GM19099 (cell line): ENCODE measurements around the gene EHMT2.

Experiments used
- POLR2A ChIP-seq: IDR thresholded peaks from 3 replicates; pipeline ENCODE4 v1.6.1; 2011; ENCODE audit warnings: low read depth; ENCODE audit not compliant: insufficient read length; ENCODE audit errors: extremely low read depth

Gene EHMT2

DNA sequence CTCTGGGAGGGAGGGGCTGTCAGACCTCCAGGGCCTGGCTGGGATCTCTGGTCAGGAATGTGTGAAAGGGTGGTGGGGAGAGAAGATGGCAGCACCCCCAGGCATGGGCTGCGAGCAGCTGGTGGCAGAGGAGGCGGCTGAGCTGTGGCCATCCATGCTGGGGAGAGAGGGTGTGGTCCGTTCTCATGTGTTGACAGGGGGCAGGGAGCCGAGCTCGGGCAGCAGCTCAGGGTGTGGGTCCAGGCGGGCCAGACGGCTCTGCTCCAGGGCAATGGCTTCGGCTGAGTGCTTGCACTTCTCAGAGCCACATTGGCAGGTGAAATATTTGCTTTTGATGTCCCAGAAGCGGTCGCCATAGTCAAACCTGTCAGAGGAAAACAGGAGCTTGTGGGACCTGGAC, 17.6 kb downstream of the EHMT2 start:
- TF ChIP-seq POLR2A = no peak

DNA sequence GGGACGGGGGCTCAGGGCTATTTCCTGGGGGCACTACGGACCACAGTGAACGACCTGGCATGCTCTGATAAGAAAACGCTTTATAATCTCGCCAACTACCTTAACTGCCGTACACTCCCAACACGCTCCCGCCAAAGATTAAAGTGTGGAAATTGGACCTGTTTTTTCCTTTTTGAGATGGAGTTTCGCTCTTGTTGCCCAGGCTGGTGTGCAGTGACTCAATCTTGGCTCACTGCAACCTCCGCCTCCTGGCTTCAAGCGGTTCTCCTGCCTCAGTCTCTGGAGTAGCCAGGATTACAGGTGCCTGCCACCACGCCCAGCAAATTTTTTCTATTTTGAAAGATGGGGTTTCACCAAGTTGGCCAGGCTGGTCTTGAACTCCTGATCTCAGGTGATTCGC, 18.4 kb downstream of the EHMT2 start:
- TF ChIP-seq POLR2A = no peak

DNA sequence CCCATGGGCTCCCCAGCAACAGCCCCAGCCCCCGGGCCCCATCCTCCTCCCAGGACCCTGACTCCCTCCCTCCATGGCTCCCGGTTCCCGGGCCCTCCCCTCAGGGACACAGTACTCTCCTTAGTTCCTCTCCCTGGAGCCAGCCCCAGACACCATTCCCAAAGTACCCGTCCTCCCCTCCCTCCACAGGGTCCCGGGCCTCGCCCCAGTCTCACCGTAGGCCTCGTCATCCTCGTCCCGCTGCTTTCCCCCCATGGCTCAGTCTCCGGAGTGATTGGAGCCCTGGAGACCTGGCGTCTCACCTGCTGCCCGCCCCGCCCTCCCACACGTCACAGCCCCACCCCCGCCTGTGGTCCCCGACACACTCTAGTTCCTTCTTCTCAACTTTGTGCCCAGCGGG, 18.8 kb downstream of the EHMT2 start, which contains the start of gene SLC44A4:
TSS of gene SLC44A4 (minus strand) at position 272 of the 400 bp plus-strand sequence. CDS start at position 255, 17 bp downstream.
- TF ChIP-seq POLR2A = no peak

DNA sequence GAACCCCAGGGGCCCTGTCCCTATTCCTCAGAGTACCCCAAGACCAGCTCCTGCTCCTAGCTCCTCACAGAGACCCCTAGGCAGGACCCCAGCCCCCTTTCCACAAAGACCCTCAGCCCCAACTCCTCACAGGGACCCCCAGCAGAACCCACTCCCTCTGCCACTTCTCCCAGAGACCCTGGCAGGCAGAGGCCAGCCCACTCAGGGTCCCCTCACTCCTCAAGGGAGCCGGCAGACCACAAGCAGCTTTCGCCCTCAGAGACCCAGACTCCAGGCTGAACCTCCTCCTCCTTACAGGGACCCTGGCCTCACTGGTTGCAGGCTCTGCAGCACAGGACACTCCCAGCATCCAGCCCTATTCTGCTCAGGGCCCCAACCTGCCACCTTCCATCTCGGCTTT, 19.3 kb downstream of the EHMT2 start:
- TF ChIP-seq POLR2A = no peak

DNA sequence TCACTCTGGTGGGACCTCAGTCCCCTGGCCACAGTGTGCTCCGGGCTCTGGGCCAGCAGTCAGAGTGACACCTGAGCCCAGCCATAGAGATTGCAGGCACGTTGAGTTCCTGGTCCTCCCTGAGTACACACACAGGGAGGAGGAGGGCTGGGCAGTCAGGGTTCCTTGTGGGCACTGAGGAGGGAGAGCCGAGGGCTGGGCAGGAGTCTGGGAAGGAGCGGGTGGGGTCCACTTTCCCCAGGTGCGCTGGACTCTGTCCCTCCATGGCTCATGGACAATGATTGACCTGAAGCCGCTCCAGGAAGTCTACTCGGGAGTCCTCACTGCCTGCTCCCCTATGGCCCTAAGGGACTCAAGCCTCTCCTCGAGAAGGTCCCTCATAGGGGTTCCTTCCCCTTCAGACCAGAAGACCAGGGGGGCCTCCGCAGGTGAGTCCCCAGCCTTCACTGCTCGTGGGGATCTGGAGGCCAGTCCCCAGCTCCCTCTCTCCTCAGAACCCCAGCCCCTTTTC, 19.8 kb downstream of the EHMT2 start:
- no peak for TF ChIP-seq POLR2A

DNA sequence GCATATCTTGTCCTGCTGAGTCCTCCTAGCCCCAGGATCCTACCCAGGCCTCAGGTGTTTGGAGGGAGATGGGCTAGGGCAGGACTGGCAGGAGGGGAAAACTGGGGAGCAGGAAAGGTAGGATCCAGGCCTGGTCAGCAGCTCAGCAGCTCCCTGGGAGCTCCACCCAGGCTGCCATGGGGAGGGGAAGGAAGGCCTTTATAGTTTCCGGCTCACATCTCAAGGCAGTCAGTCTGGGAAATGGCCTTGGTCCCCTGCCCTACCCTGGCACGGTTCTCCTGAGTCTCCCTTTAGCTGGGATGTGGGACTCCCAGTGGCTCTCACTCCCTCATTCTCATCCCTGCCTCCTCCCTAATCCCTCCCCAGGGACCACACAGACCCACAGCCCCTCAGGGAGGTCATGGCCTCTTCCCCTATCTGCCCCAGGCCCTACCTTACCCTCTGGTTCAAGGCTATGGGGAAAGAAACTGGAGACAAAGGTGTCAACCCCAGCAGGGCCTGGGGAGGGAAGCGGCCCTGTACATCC, 20.3 kb downstream of the EHMT2 start:
- TF ChIP-seq POLR2A = no peak

DNA sequence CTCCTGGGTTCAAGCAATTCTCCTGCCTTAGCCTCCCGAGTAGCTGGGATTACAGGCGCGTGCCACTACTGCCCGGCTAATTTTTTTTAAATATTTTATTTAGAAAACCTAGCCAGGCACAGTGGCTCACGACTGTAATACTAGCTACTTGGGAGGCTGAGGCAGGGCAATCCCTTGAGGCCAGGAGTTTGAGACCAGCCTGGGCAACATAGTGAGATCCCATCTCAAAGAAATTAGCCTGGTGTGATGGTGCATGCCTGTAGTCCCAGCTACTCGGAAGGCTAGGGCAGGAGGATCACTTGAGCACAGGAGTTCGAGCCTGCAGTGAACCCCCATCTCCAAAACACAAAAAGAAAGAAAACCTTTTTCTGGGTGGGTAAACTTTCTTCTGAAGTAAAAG, 21.1 kb downstream of the EHMT2 start:
- TF ChIP-seq POLR2A = no peak

DNA sequence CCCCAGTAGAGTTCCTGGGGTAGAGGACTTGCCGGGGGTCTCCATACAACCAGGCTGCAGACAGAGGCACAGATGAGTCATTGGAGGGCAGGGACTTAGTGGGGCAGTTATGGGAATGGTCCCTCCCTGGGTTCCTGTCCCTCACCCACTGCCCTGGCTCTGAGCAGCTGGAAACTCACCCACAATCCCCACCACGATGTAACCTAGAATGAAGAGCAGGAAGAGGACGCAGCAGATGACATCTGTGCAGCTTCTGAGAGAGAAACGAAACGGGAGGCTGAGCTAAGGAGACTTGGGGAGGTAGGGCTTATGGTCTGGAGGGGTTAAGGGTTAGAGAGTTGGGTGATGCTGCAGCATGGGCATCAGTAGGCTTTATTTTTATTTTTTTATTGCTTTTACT, 21.6 kb downstream of the EHMT2 start:
- TF ChIP-seq POLR2A = no peak

DNA sequence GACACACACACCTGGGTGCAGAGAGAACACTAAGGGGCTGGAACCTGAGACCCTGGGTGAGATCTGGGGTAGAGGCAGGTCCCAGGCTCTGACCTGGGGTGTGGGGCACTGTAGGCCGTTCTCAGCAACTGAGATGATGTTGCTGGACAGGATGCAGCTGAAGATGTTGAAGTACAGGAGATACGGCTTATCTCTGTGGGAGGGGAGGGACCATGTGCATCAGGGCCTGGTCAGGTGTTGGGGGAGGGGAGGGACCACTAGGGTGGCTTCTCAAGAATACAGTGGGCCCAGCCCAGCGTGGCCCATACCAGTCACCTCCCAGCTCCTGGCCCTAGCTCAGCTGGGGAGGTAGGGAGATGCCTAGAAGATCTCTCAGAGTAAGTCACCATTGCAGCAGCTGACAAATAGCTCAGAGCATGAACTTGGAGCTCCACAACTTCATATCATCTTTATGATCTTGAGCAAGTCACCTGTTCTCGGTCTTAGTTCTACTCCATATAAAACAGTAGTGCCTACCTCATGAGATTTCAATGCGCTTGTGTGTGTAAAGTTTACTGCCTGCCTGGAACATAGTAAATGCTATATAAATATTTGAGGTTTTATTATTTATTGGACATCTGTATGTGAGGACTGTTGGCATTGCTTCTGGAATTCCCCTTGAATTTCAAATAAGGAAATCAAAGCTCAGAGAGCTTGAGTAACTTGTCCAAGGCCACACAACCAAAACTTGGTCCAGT, 22.5 kb downstream of the EHMT2 start:
- TF ChIP-seq POLR2A = no peak

DNA sequence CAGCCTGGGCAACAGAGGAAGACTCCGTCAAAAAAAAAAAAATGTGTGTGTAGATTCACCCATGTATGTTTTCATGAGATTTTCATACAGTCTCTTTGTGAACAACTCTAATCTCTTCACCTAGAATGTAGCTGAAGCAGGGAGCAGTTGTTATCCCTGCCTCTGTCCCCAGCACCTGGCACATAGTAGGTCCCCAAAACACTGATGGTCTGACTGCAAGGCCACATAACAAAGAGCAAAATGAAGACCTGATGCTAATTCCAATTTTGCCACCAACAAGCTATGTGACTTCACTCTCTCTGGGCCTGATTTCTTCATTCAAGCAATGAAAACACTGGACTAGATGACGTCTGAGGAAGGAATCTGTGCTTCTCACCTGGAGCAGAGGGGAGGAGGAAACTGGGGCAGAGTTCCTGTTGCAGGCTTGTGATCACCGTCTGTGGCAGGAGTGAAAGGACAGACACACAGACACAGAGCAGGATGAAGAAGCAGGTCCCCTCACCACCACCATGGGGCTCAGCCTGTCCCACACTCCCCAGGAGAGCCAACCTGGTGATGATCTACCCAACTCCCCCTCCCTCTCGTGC, 23.3 kb downstream of the EHMT2 start:
- TF ChIP-seq POLR2A = no peak

DNA sequence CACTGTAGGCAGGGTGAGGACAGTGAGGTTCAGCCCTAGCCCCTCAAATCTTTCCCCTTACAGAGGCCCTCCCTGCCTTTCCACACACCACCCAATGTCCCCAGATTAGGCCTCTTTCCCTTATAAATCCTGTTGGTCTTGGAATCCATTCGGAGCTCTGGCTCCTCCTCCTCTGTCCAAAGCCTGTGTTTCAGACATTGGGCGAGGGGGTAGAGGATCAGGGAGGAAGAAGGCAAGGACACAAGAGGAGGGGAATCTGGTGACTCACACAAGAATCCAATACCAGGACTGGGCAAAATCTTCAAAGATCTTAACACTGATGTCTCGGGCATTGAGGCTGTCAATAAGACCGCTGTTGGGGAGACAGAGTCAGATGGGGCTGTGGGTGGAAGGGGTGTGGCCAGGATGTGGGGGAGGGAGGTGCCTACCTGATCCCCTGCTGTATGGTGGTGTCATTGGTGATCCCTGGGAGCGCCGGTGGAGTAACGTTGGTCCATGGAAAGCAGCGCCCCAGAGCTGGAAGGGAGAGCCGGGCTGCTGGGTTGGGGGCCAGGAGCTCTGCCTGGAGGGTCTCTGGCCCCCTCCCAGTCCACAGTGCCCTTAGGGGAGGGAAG, 26.3 kb downstream of the EHMT2 start:
- TF ChIP-seq POLR2A = no peak

DNA sequence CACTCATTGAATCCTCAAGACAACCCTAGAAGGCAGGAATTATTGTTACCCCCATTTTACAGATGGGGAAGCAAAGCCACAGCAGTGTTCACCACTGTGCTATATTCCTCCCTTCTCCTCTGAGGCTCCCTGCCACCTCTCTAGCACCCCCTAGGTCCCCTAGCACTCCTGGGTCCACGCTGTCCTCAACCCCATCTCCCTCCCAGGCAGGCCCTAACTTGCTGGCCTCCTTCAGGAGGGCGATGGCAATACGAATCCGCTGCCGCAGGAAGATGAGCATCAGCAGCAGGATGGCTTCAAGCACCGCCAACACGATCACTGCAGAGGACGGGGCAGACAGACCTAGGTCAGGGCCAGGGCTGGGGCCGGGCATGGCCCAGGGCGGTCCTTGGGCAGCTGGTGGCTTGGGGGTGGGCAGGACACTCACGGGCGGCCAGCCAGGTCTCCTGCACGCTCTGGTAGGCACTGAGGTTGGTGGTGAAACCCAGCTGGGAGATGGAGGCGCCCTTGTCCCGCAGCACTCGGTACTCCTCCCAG, 27.0 kb downstream of the EHMT2 start:
- no peak for TF ChIP-seq POLR2A

DNA sequence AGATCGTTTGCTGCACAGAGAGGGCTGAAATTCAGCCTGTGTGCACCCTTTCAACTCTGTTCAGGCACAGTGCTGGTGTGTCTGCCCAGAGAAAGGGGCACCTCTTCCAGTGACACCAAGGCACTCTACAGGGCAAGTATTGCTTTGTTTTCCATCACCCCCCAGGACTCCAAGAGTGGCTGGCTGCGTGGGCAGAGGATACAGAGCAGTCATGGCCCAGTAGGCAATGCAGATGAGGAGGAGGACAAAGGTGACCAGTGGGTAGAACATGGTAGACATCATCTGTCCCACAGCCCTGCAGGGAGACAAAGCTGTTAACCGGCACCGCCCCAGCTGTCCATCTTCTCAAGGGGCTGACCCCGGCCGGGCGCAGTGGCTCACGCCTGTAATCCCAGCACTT, 28.2 kb downstream of the EHMT2 start:
- no peak for TF ChIP-seq POLR2A

DNA sequence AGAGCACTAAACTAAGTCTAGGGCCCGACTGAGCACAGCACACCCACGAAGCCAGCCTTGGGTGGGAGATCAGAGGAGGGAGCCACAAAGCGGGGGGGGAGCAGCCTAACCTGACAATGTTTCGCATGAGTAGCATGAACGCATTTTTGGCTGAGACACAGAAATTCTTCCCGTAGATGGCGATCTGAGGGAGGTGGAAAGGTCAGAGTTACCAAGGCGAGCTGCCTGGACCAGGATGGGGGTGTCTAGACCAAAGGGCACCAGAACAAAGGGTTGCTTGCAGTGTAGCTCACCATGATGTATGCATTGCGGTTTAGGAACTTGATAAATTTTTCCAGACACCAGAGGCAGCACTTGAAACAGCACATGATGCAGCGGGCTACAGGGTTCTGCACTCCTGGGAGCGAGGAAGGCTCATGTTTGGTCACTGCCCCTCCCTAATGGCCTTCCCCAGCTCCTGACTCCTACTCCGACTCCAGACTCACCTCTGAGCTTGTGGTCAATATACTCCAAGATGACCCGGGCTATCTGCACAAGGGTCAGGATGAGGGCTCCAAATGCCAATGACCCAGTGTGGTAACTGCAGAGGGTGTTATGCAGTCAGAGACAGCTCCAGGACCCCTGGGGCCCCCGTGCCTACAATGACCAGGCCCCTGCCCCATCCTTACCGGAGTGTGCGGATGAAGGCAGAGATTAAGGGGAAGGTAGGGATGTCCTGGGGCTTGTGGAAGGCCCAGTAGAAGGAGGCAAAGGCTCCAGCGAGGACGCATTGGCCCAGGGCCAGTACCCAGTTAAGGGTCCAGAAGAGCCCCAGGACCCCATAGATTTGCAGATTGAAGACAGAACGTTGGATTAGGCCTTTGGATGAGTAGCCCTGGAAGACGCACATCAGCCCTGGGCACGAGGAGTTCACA, 32.0 kb downstream of the EHMT2 start:
- no peak for TF ChIP-seq POLR2A

DNA sequence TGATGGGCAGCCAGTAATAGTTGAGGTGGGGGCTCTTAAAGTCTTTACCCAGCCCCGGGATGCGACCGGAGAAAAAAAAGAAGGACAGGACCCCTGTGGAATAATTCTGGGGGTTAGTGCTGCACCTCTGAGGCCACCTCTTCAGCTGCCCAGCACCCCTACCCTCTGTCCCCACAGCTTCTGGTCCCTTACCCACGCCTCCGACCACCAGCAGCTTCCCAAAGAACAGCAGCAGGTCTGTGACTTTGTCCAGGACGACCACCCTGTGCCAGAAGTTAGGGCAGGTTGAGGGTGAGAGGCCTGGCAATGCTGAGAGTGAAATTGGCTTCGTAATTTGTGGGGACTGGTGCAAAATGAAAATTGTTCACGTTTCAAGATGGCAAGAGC, 32.7 kb downstream of the EHMT2 start:
- no peak for TF ChIP-seq POLR2A
